Keratinocyte (primary cell): ENCODE measurements around the gene ARHGAP10. TPM values are rescaled to one million over a fixed set of nuclear protein-coding genes. Genes with fewer than 3 reads are reported as not detected.

Experiments
- DNase-seq: peaks from one replicate; pipeline ENCODE4 v3.0.0-alpha.2; 2011; ENCODE audit warnings: low read depth, missing footprints, low spot score
- FAIRE-seq: peaks from 2 replicates; lab custom pipeline; 2011; peaks lifted over from hg19 to GRCh38; lab: Jason Lieb, UNC
- H2AFZ ChIP-seq: 2 replicates; pipeline ENCODE4 v1.6.0; 2012; ENCODE audit warnings: low read length, control low read depth, inconsistent platforms; ENCODE audit not compliant: control insufficient read depth
- H3K27ac ChIP-seq: 2 replicates; pipeline ENCODE4 v1.5.1; 2011; ENCODE audit warnings: low read length; ENCODE audit not compliant: control insufficient read depth, insufficient read depth
- H3K27me3 ChIP-seq: 3 replicates; pipeline ENCODE4 v1.6.0; 2011; ENCODE audit warnings: low read length; ENCODE audit not compliant: control insufficient read depth, insufficient read depth; ENCODE audit errors: extremely low read depth
- H3K36me3 ChIP-seq, 2 experiments: 2 replicates in 1 of 2; 3 replicates in 1 of 2; pipeline ENCODE4 v1.5.1; 2011; ENCODE audit warnings: low read length in 2 of 2, mild to moderate bottlenecking in 1 of 2; ENCODE audit not compliant: control insufficient read depth in 2 of 2, insufficient read depth in 2 of 2; ENCODE audit errors: extremely low read depth in 1 of 2
- H3K4me1 ChIP-seq: 3 replicates; pipeline ENCODE4 v1.5.1; 2011; ENCODE audit warnings: low read length; ENCODE audit not compliant: control insufficient read depth, insufficient read depth; ENCODE audit errors: extremely low read depth
- H3K4me2 ChIP-seq: 3 replicates; pipeline ENCODE4 v1.6.0; 2011; ENCODE audit warnings: low read depth, low read length; ENCODE audit not compliant: control insufficient read depth, insufficient read depth; ENCODE audit errors: extremely low read depth
- H3K4me3 ChIP-seq, 3 experiments: fragments of 200-600 bp in 1 of 3; sonication (generic) in 1 of 3; 2 replicates in 2 of 3; 3 replicates in 1 of 3; pipeline ENCODE4 v1.5.1; 2011 to 2016; ENCODE audit warnings: low read length in 3 of 3, mild to moderate bottlenecking in 3 of 3, control low read depth in 2 of 3, inconsistent platforms in 1 of 3, low read depth in 1 of 3, mixed read lengths in 1 of 3, mixed run types in 1 of 3, moderate library complexity in 1 of 3; ENCODE audit not compliant: control insufficient read depth in 2 of 3, insufficient read depth in 2 of 3; ENCODE audit errors: extremely low read depth in 1 of 3
- H3K79me2 ChIP-seq: 2 replicates; pipeline ENCODE4 v1.6.0; 2012; ENCODE audit warnings: low read length; ENCODE audit not compliant: control insufficient read depth, insufficient read depth
- H3K9ac ChIP-seq: 3 replicates; pipeline ENCODE4 v1.6.0; 2011; ENCODE audit warnings: low read length; ENCODE audit not compliant: control insufficient read depth, insufficient read depth; ENCODE audit errors: extremely low read depth
- H3K9me1 ChIP-seq: 3 replicates; pipeline ENCODE4 v1.6.0; 2011; ENCODE audit warnings: low read length; ENCODE audit not compliant: control insufficient read depth, insufficient read depth; ENCODE audit errors: extremely low read depth
- H3K9me3 ChIP-seq: 2 replicates; pipeline ENCODE4 v1.5.1; 2012; ENCODE audit warnings: low read depth, low read length; ENCODE audit not compliant: control insufficient read depth
- H4K20me1 ChIP-seq: 3 replicates; pipeline ENCODE4 v1.6.0; 2011; ENCODE audit warnings: low read length; ENCODE audit not compliant: control insufficient read depth, insufficient read depth; ENCODE audit errors: extremely low read depth
- EZH2 ChIP-seq: IDR thresholded peaks from one replicate; pipeline ENCODE4 v1.6.1; 2012; ENCODE audit warnings: inconsistent platforms, mild to moderate bottlenecking, low read length, moderate library complexity
- dilution Hi-C: fragments of 300-500 bp; cut with MboI; formaldehyde crosslinking; loops from one replicate; pipeline ENCODE4 v1.7.0; 2020; ENCODE audit warnings: low sequenced_read_pairs; ENCODE audit not compliant: extremely low pct_ligation_motif_present
- polyA plus RNA-seq, 5 experiments: library from polyadenylated mRNA; depleted of rRNA in 3 of 5; stranded (reverse) in 3 of 5; stranded (forward) in 1 of 5; unstranded in 1 of 5; fragments of >200 nt; gene quantifications; 1 replicate in 1 of 5; 2 replicates in 3 of 5; 3 replicates in 1 of 5; pipeline versions ENCODE4 v1.2.1 to v1.2.3, GENCODE V29; 2011 to 2012; ENCODE audit warnings: missing spikeins in 2 of 5, low read depth in 1 of 5, low replicate concordance in 1 of 5
- TF ChIP-seq, protein P1 (sequence below), 3 experiments: IDR thresholded peaks in 1 of 3; conservative IDR thresholded peaks in 1 of 3; optimal IDR thresholded peaks in 1 of 3; 2 replicates in 2 of 3; 3 replicates in 1 of 3; pipeline versions ENCODE3 to v1.5.1; 2011; ENCODE audit warnings: low read length in 3 of 3, mild to moderate bottlenecking in 3 of 3, moderate library complexity in 2 of 3, control low read depth in 1 of 3, inconsistent platforms in 1 of 3; ENCODE audit not compliant: insufficient read depth in 2 of 3; ENCODE audit errors: extremely low read depth in 1 of 3

Gene ARHGAP10
- polyA plus RNA-seq, 1 donor (not counting 4 experiments of a cell fraction or from before 2014, with no cell fraction given): 18.7 TPM

DNA sequence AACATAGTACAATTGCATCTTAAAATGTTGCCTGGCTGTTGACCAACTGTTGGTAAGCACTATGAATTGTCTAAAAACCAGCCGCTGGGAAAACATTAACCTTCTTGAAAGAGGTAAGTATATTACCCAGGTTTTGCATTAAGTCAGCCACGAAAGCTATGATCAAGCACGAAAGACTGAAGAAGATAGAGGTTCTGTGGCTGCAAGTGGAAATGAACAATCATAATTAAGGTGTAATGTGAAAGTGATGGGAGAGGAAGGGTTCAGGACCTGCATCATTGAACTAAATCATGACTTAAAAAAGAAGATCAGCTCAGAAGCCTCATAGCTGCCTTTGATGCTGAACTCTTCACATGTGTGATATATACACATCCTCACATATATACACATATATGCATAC is 369.3 kb downstream of the ARHGAP10 start:
- H2AFZ ChIP-seq: no peak overlapping the region
- H3K27ac ChIP-seq: no peak overlapping the region
- H3K9me3 ChIP-seq: no peaks in the 10 kb centered on the region
- no peaks in the 10 kb centered on the region for H3K27me3 ChIP-seq
- no peak overlapping the region for H3K4me2 ChIP-seq
- dilution Hi-C loops: no loop called here
- FAIRE-seq (no peak), DNase-seq (no peak)
- H3K9ac ChIP-seq: no peak overlapping the region
- H3K9me1 ChIP-seq: no peaks in the 10 kb centered on the region
- H3K4me3 ChIP-seq: no peak overlapping the region
- H3K4me1 ChIP-seq: no peaks in the 10 kb centered on the region
- TF ChIP-seq, protein P1, sequence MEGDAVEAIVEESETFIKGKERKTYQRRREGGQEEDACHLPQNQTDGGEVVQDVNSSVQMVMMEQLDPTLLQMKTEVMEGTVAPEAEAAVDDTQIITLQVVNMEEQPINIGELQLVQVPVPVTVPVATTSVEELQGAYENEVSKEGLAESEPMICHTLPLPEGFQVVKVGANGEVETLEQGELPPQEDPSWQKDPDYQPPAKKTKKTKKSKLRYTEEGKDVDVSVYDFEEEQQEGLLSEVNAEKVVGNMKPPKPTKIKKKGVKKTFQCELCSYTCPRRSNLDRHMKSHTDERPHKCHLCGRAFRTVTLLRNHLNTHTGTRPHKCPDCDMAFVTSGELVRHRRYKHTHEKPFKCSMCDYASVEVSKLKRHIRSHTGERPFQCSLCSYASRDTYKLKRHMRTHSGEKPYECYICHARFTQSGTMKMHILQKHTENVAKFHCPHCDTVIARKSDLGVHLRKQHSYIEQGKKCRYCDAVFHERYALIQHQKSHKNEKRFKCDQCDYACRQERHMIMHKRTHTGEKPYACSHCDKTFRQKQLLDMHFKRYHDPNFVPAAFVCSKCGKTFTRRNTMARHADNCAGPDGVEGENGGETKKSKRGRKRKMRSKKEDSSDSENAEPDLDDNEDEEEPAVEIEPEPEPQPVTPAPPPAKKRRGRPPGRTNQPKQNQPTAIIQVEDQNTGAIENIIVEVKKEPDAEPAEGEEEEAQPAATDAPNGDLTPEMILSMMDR (optimal IDR thresholded peaks at IDR 0.05 in 1 of 3, IDR thresholded peaks at IDR 0.05 in 1 of 3, conservative IDR thresholded peaks at IDR 0.05 in 1 of 3; ENCODE audit: extremely low read depth in 1 of 3, insufficient read depth in 2 of 3, low read length in 3 of 3): no peak
- no peak for TF ChIP-seq EZH2
- H3K36me3 ChIP-seq: no peaks in the 10 kb centered on the region
- no peaks in the 10 kb centered on the region for H3K79me2 ChIP-seq
- no peaks in the 10 kb centered on the region for H4K20me1 ChIP-seq

DNA sequence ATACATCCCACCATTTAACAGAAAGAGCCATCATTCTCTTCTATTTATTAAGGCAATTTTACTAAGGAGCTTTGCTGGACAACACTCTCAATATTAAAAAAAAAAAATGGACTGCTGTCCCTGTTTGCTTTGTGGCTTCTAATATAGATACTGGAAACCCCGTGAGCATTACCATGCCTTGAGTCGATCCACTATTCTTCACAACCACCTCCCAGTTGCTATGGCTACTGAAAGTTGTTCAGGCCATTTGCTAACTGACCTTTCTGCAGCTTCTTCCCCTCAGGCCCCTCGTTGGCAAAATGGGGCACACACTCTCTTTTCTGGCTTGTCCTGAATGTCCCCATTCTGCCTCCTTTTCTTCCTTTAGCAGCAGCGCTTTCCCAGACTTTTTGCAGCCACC is 369.9 kb downstream of the ARHGAP10 start:
- Histone ChIP-seq H2AFZ (no peak overlapping the region), H4K20me1 (no peaks in the 10 kb centered on the region), H3K4me2 (no peak overlapping the region), H3K4me3 (no peak overlapping the region), H3K79me2 (no peaks in the 10 kb centered on the region), H3K4me1 (no peaks in the 10 kb centered on the region), H3K36me3 (no peaks in the 10 kb centered on the region), H3K27me3 (no peaks in the 10 kb centered on the region), H3K9me1 (no peaks in the 10 kb centered on the region), H3K9ac (no peak overlapping the region), H3K27ac (no peak overlapping the region), H3K9me3 (no peaks in the 10 kb centered on the region)
- FAIRE-seq (no peak), DNase-seq (no peak)
- dilution Hi-C loops: no loop called here
- TF ChIP-seq, protein P1 (optimal IDR thresholded peaks at IDR 0.05 in 1 of 3, IDR thresholded peaks at IDR 0.05 in 1 of 3, conservative IDR thresholded peaks at IDR 0.05 in 1 of 3; ENCODE audit: extremely low read depth in 1 of 3, insufficient read depth in 2 of 3, low read length in 3 of 3): no peak
- TF ChIP-seq EZH2: no peak
